Measurements from ENCODE around the gene MAP2K1.

GRCh38 chr15:66481107-66481856 lies 94.6 kb downstream of the MAP2K1 start:
- TF ChIP-seq, protein P1, sequence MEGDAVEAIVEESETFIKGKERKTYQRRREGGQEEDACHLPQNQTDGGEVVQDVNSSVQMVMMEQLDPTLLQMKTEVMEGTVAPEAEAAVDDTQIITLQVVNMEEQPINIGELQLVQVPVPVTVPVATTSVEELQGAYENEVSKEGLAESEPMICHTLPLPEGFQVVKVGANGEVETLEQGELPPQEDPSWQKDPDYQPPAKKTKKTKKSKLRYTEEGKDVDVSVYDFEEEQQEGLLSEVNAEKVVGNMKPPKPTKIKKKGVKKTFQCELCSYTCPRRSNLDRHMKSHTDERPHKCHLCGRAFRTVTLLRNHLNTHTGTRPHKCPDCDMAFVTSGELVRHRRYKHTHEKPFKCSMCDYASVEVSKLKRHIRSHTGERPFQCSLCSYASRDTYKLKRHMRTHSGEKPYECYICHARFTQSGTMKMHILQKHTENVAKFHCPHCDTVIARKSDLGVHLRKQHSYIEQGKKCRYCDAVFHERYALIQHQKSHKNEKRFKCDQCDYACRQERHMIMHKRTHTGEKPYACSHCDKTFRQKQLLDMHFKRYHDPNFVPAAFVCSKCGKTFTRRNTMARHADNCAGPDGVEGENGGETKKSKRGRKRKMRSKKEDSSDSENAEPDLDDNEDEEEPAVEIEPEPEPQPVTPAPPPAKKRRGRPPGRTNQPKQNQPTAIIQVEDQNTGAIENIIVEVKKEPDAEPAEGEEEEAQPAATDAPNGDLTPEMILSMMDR (conservative IDR thresholded peaks at IDR 0.05): no peak
- TF ChIP-seq ZFX (IDR thresholded peaks at IDR 0.05): no peak
